Measurements from ENCODE around the gene TGFBI.

Gene TGFBI

DNA sequence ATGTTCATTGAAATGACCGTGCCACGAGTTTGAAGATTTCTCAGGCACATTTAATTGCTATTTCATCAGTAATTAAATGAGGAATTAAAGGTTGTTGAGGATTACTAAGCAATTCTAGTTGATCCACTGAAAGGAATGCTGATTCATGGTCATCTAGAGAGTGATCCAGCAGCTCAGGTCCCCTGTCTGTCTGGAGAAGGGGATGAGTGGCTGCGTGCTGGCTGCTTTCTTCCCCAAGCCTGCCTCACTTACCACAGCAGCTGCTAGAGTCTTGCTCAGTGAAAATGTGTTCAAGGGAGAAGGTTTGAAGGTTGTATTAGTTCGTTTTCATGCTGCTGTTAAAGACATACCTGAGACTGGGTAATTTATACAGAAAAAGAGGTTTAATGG is 7.8 kb upstream of the TGFBI start:
- H3K27me3 ChIP-seq (replicated peaks; ENCODE audit: control insufficient read depth, insufficient read depth, low read length): 0 out of 2 replicates have a peak, but pooled peaks cover 1% of the 10 kb centered on the region
- no peak overlapping the region for H3K4me3 ChIP-seq (replicated peaks; ENCODE audit: low read depth, low read length)
- TF ChIP-seq CTCF (IDR thresholded peaks at IDR 0.05; ENCODE audit: insufficient read depth, low read length, poor library complexity, severe bottlenecking): no peak
- no peak for DNase-seq (ENCODE audit: extremely low read depth, insufficient read length)
- H3K36me3 ChIP-seq (ENCODE audit: control insufficient read depth, insufficient read depth, low read length): no peaks in the 10 kb centered on the region

DNA sequence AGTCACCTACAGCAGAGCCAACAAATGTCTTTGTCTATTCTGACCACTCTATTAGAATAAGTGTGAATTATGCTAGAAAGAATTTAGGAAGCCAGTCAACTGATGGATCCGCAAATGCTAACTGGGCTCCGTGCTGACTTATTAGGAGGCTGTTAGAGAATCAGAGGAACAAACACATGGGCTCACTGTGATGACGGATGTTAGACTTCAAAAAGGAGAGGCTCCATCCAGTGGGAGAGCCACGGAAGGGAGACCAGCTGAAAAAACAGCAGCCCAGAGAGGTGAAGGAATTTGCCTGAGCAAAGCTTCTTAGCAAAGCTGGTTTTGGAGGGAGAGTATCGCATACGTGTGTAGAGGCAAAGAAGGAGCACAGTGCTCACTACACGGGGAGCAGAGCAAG is 5.8 kb upstream of the TGFBI start:
- H3K4me3 ChIP-seq (replicated peaks; ENCODE audit: low read depth, low read length): no peak overlapping the region
- no peaks in the 10 kb centered on the region for H3K36me3 ChIP-seq (ENCODE audit: control insufficient read depth, insufficient read depth, low read length)
- DNase-seq (ENCODE audit: extremely low read depth, insufficient read length): no peak
- H3K27me3 ChIP-seq (replicated peaks; ENCODE audit: control insufficient read depth, insufficient read depth, low read length): peaks cover 1% of the 10 kb centered on the region; the same call in 1 of the 2 replicates
- no peak for TF ChIP-seq CTCF (IDR thresholded peaks at IDR 0.05; ENCODE audit: insufficient read depth, low read length, poor library complexity, severe bottlenecking)

DNA sequence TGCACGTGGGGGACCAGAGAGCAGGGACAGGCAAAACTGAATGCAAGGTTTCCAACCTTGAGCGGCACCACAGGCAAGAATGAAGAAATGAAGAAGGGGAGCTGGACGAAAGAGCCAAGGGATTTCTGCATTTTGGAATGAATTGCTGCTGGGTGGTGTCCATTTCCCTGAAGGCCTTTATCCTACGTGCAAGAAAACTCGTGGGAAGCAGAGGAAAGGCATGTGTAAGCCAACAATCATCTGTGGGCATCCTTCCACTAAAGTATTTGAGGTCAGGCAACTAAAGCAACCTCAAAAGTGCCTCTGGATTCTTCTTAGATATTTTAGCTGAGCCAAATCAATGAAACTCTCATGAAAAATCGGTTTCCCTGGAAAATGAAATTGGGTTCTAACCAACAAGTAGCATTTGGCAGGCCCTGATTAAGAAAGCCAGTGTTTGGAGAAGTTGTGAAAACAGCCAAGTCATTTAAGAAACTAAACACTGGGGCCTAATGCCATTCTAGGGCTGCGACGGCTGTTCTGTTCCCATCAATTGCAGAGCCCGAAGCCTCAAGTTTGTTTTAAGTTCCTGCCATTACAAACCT is 4.7 kb upstream of the TGFBI start:
- Histone ChIP-seq H3K4me3 (replicated peaks; ENCODE audit: low read depth, low read length) (no peak overlapping the region), H3K36me3 (ENCODE audit: control insufficient read depth, insufficient read depth, low read length) (no peaks in the 10 kb centered on the region), H3K27me3 (replicated peaks; ENCODE audit: control insufficient read depth, insufficient read depth, low read length) (peaks cover 1% of the 10 kb centered on the region; the same call in 1 of the 2 replicates)
- DNase-seq (ENCODE audit: extremely low read depth, insufficient read length): no peak
- no peak for TF ChIP-seq CTCF (IDR thresholded peaks at IDR 0.05; ENCODE audit: insufficient read depth, low read length, poor library complexity, severe bottlenecking)

GRCh38 chr5:136025900-136026299 is 2.9 kb upstream of the TGFBI start:
- H3K36me3 ChIP-seq (ENCODE audit: control insufficient read depth, insufficient read depth, low read length): no peaks in the 10 kb centered on the region
- TF ChIP-seq CTCF (IDR thresholded peaks at IDR 0.05; ENCODE audit: insufficient read depth, low read length, poor library complexity, severe bottlenecking): no peak
- no peak overlapping the region for H3K4me3 ChIP-seq (replicated peaks; ENCODE audit: low read depth, low read length)
- no peaks in the 10 kb centered on the region; the same call in 1 of the 2 replicates for H3K27me3 ChIP-seq (replicated peaks; ENCODE audit: control insufficient read depth, insufficient read depth, low read length)
- no peak for DNase-seq (ENCODE audit: extremely low read depth, insufficient read length)

DNA sequence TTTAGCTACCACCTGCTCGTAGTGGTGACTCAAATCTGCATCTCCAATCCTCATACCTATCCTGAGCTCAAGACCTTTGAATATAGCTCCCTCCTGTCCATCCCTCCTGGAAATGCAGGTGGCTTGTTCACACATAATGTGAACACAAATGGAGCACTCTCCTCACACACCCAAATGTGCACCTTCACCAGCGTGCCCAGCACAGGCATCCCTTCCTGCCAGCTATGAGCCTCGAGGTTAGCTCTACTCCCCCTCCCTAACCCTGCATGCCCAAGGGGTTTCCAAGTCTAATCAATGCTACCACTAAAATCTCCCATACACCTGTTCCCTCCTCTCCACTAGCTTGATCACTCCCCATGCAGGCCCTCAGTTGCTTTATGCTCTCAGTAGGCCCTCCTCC is 2.2 kb upstream of the TGFBI start:
- TF ChIP-seq CTCF (IDR thresholded peaks at IDR 0.05; ENCODE audit: insufficient read depth, low read length, poor library complexity, severe bottlenecking): no peak
- no peak for DNase-seq (ENCODE audit: extremely low read depth, insufficient read length)
- Histone ChIP-seq H3K27me3 (replicated peaks; ENCODE audit: control insufficient read depth, insufficient read depth, low read length) (no peaks in the 10 kb centered on the region; the same call in 1 of the 2 replicates), H3K4me3 (replicated peaks; ENCODE audit: low read depth, low read length) (no peak overlapping the region), H3K36me3 (ENCODE audit: control insufficient read depth, insufficient read depth, low read length) (no peaks in the 10 kb centered on the region)

DNA sequence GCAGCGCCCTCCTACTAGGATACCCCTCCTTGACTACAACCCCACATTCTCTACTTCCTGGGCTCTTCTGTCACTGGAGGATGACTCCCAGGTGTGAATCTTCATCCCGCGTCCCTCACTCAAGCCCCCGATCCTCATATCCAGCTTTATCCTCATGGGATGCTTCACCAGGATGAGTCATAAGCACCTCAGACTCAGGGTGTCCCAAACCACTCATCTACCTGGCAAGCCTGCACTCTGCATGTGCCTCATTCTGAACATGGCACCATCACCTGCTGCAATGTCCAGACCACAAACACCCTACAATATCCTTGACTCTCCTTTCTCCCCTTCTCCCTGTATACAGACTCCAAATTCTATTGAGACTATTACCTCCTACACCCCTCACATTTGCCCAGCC is 1.5 kb upstream of the TGFBI start:
- DNase-seq (ENCODE audit: extremely low read depth, insufficient read length): no peak
- H3K36me3 ChIP-seq (ENCODE audit: control insufficient read depth, insufficient read depth, low read length): no peaks in the 10 kb centered on the region
- no peak for TF ChIP-seq CTCF (IDR thresholded peaks at IDR 0.05; ENCODE audit: insufficient read depth, low read length, poor library complexity, severe bottlenecking)
- no peak overlapping the region for H3K4me3 ChIP-seq (replicated peaks; ENCODE audit: low read depth, low read length)
- no peaks in the 10 kb centered on the region; the same call in 1 of the 2 replicates for H3K27me3 ChIP-seq (replicated peaks; ENCODE audit: control insufficient read depth, insufficient read depth, low read length)

Data from GM06990 (cell line).